ENCODE data around the gene DNAJA2. TPM values are rescaled to one million over a fixed set of nuclear protein-coding genes. Genes with fewer than 3 reads are reported as not detected.

DNAJA2 gene
- total and polyA plus RNA-seq, 9 of the 15 experiments (the other 6 are each of a cell fraction or from before 2014, with no cell fraction given), result 24.1 to 75.9 (median 50.7) TPM

GRCh38 chr16:46930861-46931260, 42.6 kb downstream of the DNAJA2 start:
- no peak overlapping the region for H3K4me2 ChIP-seq (ENCODE audit: insufficient read depth, low read length)
- H3K4me1 ChIP-seq (replicated peaks in 1 of 2; ENCODE audit: control insufficient read depth in 2 of 2, insufficient read depth in 2 of 2, low read length in 2 of 2), result peaks cover 0 to 12% of the 10 kb centered on the region in 2 experiments; a peak in 3 of 5 replicates
- ATAC-seq (no peak), DNase-seq (ENCODE audit: extremely low read depth in 1 of 4, low spot score in 3 of 4) (no peak), FAIRE-seq (no peak)
- H2AFZ ChIP-seq (ENCODE audit: low read depth, low read length), result no peak overlapping the region
- intact Hi-C loops (cut with micrococcal nuclease), result no loop called here
- TF ChIP-seq ID3 (CRISPR knock-in tag; IDR thresholded peaks at IDR 0.05), result no peak
- no peak for TF ChIP-seq ID3 (tag; IDR thresholded peaks at IDR 0.05)
- TF ChIP-seq KHSRP (IDR thresholded peaks at IDR 0.05), result no peak
- no peak for TF ChIP-seq ZNF217 (CRISPR knock-in tag; IDR thresholded peaks at IDR 0.05)
- TF ChIP-seq IRF9 (tag; IDR thresholded peaks at IDR 0.05), result no peak
- no peak for TF ChIP-seq GATA2 (CRISPR knock-in tag; IDR thresholded peaks at IDR 0.05)
- TF ChIP-seq ATF1 (CRISPR knock-in tag; IDR thresholded peaks at IDR 0.05), result no peak
- TF ChIP-seq ATF1 (tag; IDR thresholded peaks at IDR 0.05), result no peak
- TF ChIP-seq ZFP30 (CRISPR knock-in tag; IDR thresholded peaks at IDR 0.05; ENCODE audit: borderline replicate concordance), result no peak
- no peak for TF ChIP-seq ZNF23 (CRISPR knock-in tag; IDR thresholded peaks at IDR 0.05)
- no peaks in the 10 kb centered on the region for H3K79me2 ChIP-seq (ENCODE audit: control insufficient read depth, insufficient read depth, low read length)
- WGBS (ENCODE audit: insufficient coverage, low coverage, missing lambda C conversion rate), result 44% methylated on average over 8 of the region's 8 CpGs
- no peaks in the 10 kb centered on the region; a peak in 1 of 5 replicates for H3K27me3 ChIP-seq (ENCODE audit: control insufficient read depth in 2 of 2, insufficient read depth in 2 of 2, low read length in 2 of 2)
- H3K9ac ChIP-seq (ENCODE audit: insufficient read depth in 1 of 2, low read depth in 2 of 2, low read length in 2 of 2), result no peak overlapping the region
- no peaks in the 10 kb centered on the region for H3K9me1 ChIP-seq (ENCODE audit: control insufficient read depth, insufficient read depth, low read length)
- no peaks in the 10 kb centered on the region for H4K20me1 ChIP-seq (replicated peaks; ENCODE audit: control insufficient read depth, insufficient read depth, low read length)
- ChIA-PET CTCF (ENCODE audit: low intra/inter-chr PET ratio) (no interaction called here), POLR2A (interaction anchor here (1.2 kb wide), 2 partner anchors 36 to 257 kb away, joined by 3 read pairs; no protein-coding TSS in a partner anchor)
- H3K4me3 ChIP-seq, result no peak overlapping the region
- in situ Hi-C loops (cut with MboI), result loop anchor here (5.0 kb wide), 1 partner anchor 74 kb away; no protein-coding TSS in a partner anchor
- no TSS peak for BruUV-seq (replicated peaks)
- no peak overlapping the region for H3K27ac ChIP-seq (ENCODE audit: extremely low read depth, low read depth, low read length)
- no peaks in the 10 kb centered on the region; the same call in 1 of the 2 replicates for H3K9me3 ChIP-seq (replicated peaks; ENCODE audit: control insufficient read depth, insufficient read depth, low read depth, low read length)
- H3K36me3 ChIP-seq (ENCODE audit: control insufficient read depth, insufficient read depth, low read length), result no peaks in the 10 kb centered on the region
